Panc1 (cell line): ENCODE measurements around the gene UBL5.
"Not testable (repeated sequence)": the region's sequence is repeated elsewhere in the genome, so short reads cannot be mapped to it uniquely, and the experiment has no call there.

Experiments used
- POLR2AphosphoS5 ChIP-seq: IDR thresholded peaks from 2 replicates; pipeline ENCODE4 v1.6.1; 2012; ENCODE audit warnings: mild to moderate bottlenecking, low read depth, low read length, moderate library complexity
- REST ChIP-seq, 2 experiments: IDR thresholded peaks; 2 replicates each; pipeline ENCODE4 v1.6.1; 2011 to 2012; ENCODE audit warnings: low read depth in 2 of 2, control low read depth in 1 of 2, low read length in 1 of 2, mild to moderate bottlenecking in 1 of 2, moderate library complexity in 1 of 2; ENCODE audit not compliant: insufficient read depth in 1 of 2
- TCF7L2 ChIP-seq: IDR thresholded peaks from 2 replicates; pipeline ENCODE4 v1.6.1; 2011; ENCODE audit warnings: mild to moderate bottlenecking, low read depth, low read length, inconsistent platforms
- TF ChIP-seq, protein P1 (sequence below): fragments of 450-650 bp; IDR thresholded peaks from 2 replicates; pipeline ENCODE4 v1.5.1; 2017; ENCODE audit warnings: mild to moderate bottlenecking

GRCh38 chr19:9843626-9844273, 16.0 kb downstream of the UBL5 start:
- TF ChIP-seq, protein P1, sequence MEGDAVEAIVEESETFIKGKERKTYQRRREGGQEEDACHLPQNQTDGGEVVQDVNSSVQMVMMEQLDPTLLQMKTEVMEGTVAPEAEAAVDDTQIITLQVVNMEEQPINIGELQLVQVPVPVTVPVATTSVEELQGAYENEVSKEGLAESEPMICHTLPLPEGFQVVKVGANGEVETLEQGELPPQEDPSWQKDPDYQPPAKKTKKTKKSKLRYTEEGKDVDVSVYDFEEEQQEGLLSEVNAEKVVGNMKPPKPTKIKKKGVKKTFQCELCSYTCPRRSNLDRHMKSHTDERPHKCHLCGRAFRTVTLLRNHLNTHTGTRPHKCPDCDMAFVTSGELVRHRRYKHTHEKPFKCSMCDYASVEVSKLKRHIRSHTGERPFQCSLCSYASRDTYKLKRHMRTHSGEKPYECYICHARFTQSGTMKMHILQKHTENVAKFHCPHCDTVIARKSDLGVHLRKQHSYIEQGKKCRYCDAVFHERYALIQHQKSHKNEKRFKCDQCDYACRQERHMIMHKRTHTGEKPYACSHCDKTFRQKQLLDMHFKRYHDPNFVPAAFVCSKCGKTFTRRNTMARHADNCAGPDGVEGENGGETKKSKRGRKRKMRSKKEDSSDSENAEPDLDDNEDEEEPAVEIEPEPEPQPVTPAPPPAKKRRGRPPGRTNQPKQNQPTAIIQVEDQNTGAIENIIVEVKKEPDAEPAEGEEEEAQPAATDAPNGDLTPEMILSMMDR = not testable (repeated sequence)
- TF ChIP-seq POLR2AphosphoS5; REST (IDR thresholded peaks at IDR 0.05; ENCODE audit: insufficient read depth in 1 of 2, low read depth in 2 of 2, low read length in 1 of 2); TCF7L2: not testable (repeated sequence)
